WI38 (cell line): Measurements from ENCODE around the gene HOOK1.

Source experiments
- H3K4me3 ChIP-seq: 2 replicates; pipeline ENCODE4 v1.5.1; 2011; ENCODE audit warnings: low read depth, mild to moderate bottlenecking, control low read depth, low read length
- CTCF ChIP-seq: IDR thresholded peaks from 2 replicates; pipeline ENCODE4 v1.5.1; 2012; ENCODE audit warnings: low read depth, mild to moderate bottlenecking, control low read depth, low read length

Gene HOOK1

GRCh38 chr1:59924653-59925052 is 109.9 kb downstream of the HOOK1 start:
- H3K4me3 ChIP-seq: no peak overlapping the region
- no peak for TF ChIP-seq CTCF
